Prostate gland (tissue), 1 donor: ENCODE data around the gene NHS.

Source experiments
- POLR2A ChIP-seq: fragments of 450-650 bp; IDR thresholded peaks from one replicate; pipeline ENCODE4 v1.6.1; 2016; ENCODE audit warnings: antibody characterized with exemption, mild to moderate bottlenecking
- POLR2AphosphoS5 ChIP-seq: sonication (generic); formaldehyde crosslinking; IDR thresholded peaks from one replicate; pipeline ENCODE4 v1.6.1; 2017; ENCODE audit warnings: antibody characterized with exemption

DNA sequence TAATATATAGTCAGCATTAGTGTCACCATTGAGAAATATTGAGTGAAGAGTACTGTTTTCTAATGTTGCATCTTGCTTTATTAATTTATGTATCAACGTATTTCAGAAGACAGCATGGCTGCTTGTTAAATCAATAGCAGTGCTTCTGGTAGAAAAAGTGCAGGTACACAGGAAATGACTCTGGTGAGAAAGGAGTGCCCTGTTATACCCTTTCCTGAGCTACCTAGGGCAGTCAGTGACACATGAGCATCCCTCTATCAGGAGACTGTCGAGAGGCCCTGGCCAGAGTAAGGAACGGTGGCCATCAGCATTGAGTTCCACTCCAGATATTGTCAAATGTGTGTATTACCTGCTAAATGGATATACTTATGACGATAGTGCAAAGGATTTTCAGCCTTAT is 404.4 kb downstream of the NHS start:
- TF ChIP-seq POLR2AphosphoS5 (no peak), POLR2A (no peak)
